IPS DF 4.7 (cell line): Measurements from ENCODE around the gene CHEK2.
"Not testable (repeated sequence)": the region's sequence is repeated elsewhere in the genome, so short reads cannot be mapped to it uniquely, and the experiment has no call there.

Experiments used
- DNase-seq: peaks from one replicate; pipeline ENCODE4 v3.0.0-alpha.2; 2013; ENCODE audit warnings: low spot score; ENCODE audit errors: extremely low read depth

Gene CHEK2

DNA sequence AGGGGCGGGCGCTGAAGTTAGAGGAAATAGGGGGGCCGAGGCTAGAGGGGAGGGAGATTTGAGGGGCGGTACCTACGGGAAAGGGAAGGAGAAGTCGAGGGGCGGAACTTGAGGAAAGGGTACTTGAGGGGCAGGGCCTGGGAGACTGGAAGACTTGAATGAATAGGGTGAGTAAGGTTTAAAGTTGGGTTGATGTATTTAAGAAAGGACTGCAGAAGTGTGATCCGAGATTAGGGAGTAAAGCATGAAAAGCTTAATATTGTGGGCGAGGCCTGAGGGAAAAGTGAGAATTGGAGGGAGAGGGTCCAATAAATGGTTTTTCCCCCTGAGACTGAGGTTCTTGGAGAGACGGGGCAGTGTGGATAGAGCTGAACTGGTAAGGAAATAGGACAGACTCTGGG, 942 bp upstream of the CHEK2 start:
- peak; percentile 87 for DNase-seq

DNA sequence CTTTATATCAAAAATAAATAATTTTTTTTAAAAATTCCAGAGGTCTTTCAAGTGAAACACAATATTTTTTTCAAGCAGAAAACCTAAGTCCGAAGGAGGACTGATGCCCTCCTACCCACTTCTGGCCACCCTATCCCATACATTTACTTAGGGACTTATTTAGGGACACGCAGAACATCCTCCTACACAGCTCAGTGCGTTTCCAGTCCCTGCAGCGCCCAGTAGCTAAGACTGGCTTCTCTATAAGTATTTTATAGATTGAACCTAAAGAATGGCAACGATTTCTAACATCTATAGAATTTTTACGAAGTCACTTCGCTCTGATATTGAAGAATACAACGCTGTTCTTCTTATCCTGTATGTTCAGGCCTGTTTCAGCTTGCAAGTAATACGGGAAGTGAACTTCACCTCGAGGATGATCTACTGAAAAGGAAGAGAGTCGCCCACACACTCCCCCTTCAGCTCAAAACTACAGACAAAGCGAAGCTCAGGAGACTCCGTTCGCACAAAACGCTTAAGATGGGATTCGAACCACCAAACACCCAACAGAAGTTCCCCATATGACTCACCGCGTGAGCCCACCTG, 328 bp downstream of the CHEK2 start:
- no peak for DNase-seq

DNA sequence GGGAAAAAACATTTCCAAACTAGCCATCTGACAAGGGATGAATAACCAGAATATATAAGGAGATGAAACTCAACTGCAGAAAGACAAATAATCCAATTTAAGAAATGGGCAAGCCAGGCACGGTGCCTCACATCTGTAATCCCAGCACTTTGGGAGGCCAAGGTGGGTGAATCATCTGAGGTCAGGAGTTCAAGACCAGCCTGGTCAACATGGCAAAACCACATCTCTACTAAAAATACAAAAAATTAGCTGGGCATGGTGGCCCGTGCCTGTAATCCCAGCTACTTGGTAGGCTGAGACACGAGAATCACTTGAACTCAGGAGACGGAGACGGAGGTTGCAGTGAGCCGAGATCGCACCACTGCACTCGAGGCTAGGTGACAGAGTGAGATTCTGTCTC, 2.7 kb downstream of the CHEK2 start:
- not testable (repeated sequence) for DNase-seq

DNA sequence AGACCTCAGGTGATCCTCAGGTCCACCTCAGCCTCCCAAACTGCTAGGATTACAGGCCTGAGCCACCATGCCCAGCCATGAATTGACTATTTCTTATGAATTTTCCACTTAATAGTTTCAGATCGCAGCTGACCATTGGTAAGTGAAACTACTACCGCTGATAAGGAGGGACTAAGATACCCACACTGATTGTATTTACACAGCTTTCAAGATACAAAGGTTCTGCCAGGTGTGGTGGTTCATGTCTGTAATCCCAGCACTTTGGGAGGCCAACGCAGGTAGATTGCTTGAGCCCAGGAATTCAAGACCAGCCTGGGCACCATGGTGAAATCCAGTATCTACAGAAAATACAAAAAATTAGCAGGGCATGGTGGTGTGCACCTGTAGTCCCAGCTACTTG, 3.9 kb downstream of the CHEK2 start:
- DNase-seq = no peak

DNA sequence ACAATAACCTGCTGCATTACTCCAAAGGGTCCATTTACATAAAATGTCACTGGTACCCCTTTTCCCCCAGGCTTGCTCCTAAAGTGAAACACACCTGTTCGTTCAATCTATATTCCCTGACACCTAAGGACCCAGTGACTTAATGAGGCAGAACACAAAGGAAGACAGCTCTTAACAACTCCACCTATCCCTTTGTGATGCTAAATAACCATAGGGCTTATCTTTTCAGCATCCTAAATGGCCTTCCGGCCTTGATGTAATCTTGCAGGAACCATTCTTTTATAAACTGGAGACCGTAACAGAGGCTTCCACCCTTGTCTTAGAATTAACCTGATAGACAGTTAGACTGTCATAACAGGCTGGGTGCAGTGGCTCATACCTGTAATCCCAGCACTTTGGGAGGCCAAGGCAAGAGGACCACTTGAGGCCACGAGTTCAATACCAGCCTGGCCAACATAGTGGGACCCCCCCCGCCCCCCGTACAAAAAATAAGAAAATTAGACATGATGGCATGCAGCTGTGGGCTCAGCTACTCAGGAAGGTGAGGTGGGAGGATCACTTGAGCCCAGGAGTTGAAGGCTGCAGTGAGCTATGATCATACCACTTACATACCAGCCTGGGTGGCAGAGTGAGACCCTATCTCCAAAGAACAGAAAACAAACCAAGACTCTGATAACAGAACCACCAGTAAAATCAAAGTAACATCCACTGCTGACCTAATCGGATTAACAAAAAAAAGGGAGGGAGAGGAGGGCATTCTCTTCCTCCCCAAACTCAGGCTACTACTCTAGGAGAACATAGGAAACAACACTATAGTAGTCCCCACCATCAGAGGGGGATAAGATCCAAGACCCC, 5.1 kb downstream of the CHEK2 start:
- DNase-seq = peak; percentile 71

DNA sequence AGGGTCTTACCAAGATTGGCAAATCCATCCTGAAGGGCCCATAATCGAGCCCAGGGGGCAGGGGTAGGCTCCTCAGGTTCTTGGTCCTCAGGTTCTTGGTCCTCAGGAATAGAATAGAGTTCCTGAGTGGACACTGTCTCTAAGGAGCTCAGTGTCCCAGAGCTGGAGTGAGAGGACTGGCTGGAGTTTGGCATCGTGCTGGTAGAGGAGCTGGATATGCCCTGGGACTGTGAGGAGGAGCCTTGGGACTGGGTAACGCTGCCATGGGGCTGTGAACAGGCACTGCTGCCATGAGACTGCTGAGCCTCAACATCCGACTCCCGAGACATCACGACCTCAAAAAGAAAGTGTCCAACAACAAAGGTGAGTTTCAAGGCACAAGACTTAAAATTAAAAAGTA, 7.2 kb downstream of the CHEK2 start:
- DNase-seq = no peak

DNA sequence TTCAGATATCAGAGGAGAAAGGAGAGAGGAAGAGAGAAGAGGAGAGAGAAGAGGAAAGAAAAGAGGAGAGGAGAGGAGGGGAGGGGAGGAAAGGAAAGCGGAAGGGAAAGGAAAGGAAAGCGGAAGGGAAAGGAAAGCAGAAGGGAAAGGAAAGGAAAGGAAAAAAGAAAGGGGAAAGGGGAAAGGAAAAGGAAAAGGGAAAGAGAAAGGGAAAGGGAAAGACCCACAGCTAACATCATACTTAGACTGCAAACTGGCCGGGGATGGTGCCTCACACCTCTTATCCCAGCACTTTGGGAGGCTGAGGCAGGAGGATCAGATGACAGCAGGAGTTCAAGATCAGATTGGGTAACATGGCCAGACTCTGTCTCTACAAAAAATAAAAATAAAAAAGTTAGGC, 11.4 kb downstream of the CHEK2 start:
- no peak for DNase-seq

DNA sequence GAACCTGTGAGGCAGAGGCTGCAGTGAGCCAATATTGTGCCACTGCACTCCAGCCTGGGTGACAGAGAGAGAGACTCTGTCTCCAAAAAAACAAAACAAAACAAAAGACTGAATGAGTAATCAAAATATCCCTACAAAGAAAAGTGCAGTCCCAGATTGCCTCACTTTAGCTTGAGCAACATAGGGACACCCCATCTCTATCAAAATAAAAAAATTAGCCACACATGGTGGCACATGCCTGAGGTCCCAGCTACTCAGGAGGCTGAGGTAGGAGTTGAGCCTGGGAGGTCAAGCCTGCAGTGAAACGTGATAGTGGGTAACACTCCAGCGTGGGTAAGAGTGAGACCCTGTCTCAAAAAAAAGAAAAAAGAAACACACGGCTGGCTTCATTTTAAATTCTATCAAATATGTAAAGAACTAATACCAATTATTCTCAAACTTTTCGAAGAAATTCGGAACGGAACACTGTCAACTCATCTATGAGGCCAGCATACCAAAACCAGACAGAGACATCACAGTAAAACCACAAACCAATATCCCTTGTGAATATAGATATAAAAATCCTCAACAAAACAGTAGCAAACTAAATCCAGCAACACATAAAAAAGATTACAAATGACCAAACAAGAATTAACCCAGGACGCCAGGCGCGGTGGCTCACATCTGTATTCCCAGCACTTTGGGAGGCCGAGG, 12.9 kb downstream of the CHEK2 start:
- DNase-seq = no peak

DNA sequence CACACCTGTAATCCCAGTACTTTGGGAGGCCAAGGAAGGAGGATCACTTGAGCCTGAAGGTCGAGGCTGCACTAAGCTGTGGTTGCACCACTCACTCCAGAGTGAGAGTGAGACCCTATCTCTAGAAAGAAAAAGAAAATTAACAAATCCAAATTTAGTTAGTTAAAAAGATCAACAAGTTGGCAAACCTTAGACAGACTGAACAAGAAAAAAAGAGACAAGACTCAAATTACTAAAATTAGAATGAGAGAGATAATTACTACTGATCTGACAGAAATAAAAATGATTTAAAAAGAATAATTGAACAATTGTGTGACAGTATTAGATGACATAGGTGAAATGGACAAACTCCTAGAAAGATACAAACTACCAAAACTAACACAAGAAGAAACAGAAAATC, 13.6 kb downstream of the CHEK2 start:
- no peak for DNase-seq

DNA sequence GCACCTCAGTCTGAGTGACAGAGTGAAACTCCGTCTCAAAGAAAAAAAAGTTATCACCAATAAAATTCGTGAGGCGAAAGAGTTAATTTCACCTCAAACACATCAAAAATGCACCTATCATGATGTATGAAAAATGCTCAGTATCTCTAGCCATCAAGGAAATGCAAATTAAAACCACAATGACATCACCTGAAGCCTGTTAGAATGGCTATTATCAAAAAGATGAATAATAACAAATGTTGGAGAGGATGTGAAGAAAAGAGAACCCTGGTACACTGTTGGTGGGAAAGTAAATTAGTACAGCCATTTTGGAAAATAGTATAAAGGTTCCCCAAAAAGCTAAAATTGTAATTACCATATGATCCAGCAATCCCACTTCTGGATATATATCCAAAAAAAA, 23.6 kb downstream of the CHEK2 start:
- no peak for DNase-seq

DNA sequence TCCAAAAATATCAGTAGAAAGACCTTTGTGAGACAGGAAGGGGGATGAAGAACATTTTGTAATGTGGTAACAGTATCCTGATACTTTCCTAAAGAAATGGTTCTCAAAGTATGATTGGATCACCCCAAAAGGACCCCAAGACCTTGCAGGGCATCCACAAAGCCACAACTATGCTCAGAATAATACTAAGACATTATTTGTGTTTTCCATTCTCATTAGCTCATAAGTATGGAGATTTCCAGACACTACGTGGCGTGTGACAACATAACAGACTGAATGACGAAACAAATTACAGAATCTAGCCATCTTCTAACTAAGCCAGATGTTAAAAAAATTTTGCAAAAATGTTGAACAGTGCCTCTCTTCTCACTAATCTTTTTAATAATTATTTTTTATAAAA, 24.9 kb downstream of the CHEK2 start:
- no peak for DNase-seq

DNA sequence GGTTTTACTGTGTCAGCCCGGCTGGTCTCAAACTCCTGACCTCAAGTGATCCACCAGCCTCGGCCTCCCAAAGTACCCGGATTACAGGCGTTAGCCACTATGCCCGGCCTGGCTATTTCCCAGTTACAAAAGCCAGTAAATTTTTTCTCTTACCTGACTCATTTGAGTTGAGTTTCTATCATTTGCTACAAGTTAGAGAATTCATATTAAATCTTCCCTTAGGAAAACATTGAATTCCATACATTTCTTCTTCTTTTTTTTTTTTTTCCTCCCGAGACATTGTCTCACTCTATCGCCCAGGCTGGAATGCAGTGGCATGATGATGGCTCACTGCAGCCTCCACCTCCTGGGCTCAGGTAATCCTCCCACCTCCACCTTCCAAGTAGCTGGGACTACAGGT, 26.0 kb downstream of the CHEK2 start:
- no peak for DNase-seq

DNA sequence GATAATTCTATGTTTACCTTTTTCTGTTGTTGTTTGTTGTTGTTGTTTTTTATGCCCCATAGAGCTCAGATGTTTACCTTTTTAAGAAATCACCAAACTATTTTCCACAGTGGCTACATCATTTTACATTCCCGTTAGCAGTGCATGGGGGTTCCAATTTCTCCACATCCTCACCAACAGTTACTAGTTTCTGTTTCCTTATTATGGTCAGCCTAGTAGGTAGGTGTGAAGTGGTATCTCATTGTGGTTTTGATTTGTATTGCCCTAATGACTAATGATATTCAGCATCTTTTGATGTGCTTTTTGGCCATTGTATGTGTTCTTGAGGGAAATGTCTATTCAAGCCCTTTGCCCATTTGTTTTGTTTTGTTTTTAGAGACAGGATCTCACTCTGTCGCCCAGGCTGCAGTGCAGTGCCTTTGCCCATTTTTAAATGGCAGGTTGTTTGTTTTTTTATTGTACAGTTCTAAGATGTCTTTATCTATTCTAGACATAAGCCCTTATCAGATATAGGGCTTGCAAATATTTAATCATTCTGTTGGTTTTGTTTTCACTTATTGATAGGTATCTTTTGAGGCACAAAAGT, 27.5 kb downstream of the CHEK2 start:
- DNase-seq = no peak

DNA sequence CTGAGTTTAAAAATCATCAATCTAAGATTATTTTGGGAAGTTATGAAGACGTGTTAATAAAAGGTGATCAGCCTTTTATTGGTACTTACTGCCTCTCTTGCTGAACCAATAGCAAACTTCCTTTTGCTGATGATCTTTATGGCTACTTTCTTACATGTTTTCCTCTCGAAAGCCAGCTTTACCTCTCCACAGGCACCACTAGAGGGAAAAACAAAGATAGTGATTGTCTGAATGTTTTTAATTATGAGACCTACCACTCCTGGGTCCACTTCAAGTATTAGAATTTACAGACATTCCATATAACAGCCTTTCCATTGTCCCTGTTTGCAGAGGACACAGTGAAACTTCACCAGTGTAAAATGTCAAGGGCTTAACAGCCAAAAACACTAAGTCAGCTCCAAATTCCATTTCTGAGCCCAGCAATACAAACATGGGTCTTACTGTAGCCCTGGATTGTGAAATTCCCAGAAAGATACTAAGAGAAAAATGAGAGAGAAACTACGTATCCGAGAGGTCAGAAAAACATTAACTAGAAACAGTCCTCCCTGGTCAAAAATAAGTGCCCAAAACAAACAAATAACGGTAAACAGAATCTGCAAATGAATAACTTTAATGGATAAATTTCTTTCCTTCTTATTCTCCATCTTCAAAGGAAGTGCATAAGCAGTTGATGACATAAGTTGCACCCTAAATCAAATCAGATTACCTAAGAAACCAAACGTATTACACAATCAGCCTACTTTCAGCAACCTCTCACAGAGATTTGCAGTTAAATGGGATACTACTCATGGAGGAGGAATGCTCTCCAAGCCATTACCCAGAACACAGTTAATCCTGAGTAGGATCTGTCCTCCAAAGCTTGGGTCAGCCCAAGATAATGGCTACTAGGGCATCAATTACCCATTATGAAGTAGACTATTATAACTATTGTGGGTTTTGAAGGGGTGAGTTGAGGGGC, 29.5 kb downstream of the CHEK2 start:
- DNase-seq = no peak

DNA sequence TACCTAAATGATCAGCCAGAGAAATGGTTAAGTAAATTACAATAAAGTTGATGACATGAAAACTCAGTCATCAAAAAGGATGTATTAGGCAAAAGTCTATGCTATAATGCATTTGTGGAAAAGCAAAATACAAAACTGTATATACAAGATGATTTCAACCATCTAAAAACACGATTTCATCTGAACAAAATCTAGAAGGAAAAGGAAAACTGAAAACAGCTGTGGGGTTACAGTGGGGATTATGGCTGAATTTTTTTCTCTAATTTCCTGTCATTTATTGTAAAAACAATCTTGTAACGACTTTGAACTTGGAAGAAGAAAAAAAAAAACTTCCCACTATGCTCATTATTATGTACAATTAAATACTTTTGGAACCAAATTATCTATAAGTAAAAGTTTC, 30.3 kb downstream of the CHEK2 start:
- no peak for DNase-seq

DNA sequence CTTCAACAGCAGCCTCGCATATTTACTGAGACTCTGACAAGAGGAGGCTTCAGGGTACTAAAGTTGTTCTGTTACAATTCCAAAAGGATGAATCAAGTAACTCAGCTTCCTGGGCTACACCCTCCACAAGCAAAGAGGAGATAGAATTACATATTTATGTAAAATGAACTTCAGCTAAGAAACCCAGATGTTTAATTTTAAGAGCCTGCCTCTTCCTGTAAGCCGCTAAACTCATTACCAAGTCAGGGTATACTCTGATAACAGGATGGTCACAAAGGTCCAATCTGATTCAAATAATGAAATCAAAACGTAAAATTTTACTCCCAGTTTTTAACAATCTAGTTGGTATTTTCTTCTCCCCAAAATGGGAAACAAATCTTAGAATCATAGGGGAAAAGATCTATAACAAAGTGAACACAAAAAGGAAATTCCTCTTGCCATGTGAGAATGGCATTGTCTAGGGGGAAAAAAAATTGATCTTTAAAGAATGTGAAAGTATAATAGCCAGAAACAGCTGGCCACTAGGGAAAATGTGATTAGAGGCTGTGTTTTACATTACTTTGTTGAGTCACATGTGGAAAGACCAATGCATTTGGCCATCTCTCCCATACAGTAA, 30.9 kb downstream of the CHEK2 start:
- no peak for DNase-seq

DNA sequence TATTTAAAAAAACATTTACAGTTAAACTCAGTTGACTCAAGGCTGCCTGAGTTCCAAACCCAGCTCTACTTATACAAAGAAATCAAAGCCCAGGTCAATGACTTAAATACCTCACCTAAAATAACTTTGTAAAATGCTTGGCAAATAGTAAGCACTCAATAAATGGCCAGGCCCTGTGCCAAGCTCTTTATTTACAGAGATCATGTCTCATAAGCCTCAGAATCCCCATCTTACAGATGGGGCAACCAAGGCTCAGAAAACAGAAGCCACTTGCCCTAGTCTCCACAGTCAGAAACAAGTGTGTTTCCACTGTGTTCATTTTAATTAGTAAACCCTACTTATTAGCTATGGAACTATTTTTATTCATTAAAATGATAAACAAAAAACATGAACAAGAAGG, 31.5 kb downstream of the CHEK2 start:
- no peak for DNase-seq

DNA sequence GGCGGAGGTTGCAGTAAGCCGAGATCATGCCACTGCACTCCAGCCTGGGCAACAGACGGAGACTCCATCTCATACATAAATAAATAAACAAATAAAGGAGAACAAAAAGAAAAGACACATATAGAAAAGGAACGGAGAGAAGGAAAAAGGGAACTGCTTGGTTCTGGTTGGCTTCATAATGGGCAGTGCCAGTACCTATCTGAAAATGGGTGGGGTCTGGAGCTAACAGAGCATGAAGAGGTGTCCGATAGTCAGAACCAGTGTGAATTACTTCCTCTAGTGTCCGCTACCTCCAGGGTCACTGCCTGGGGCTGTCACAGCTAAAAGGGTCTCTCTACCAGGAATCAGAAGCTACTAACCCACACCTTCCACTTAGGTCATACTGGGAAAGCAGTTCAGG, 34.8 kb downstream of the CHEK2 start:
- no peak for DNase-seq

DNA sequence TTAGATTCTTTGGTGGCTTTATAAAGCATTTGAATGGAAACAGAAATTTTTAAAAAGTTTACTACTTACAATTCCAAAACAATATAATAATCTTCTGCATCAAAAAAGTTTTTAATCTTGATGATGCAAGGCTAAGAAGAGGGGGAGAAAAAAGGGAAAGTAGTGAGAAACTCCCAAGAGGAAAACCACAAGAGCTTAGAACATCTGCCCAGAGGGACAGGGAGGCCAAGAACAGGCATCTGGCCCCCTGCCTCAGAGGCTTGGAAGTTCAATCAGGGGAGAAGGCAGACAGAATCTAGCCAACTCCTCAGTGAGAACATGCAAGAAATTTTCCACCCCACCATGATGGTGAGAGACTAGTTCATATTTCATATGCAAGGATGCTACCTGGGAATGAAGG, 38.2 kb downstream of the CHEK2 start:
- no peak for DNase-seq

DNA sequence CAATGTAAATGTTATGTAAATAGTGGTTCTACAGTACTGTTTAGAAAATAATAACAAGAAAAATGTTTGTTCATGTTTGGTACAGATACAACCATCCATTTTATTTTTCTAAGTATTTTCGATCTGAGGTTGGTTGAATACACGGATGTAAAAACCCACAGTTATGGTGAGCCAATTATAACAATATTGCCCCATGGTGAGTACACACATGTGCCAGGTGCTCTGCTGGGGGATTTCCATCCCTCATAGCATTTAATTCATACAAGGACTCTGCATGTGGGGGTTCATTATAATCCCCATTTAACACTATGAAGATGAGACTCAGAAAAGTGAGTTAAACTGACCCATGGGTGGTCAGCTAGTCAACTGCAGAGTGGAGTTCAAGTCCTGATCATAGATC, 38.7 kb downstream of the CHEK2 start:
- no peak for DNase-seq
